Mucosa of descending colon (tissue), 3 donors: ENCODE results near the gene HK1. TPM values are rescaled to one million over a fixed set of nuclear protein-coding genes. Genes with fewer than 3 reads are reported as not detected.

Experiments
- ATAC-seq: fragments of 200-7000 bp; cut with Tn5 transposase; one replicate; pipeline ENCODE4 v1.9.1; 2020; ENCODE audit warnings: mild to moderate bottlenecking, moderate library complexity
- DNase-seq, 3 donors: peaks; one replicate each; pipeline ENCODE4 v3.0.0-alpha.2; 2020
- H3K36me3 ChIP-seq: fragments of 200-600 bp; one replicate; pipeline ENCODE4 v1.8.0; 2021; ENCODE audit warnings: low read depth, mild to moderate bottlenecking
- H3K4me1 ChIP-seq: fragments of 200-600 bp; one replicate; pipeline ENCODE4 v1.8.0; 2021; ENCODE audit warnings: low read depth, mild to moderate bottlenecking
- H3K4me3 ChIP-seq: fragments of 200-600 bp; one replicate; pipeline ENCODE4 v1.8.0; 2021; ENCODE audit warnings: mild to moderate bottlenecking
- H3K9me3 ChIP-seq: fragments of 200-600 bp; one replicate; pipeline ENCODE4 v1.8.0; 2021; ENCODE audit warnings: mild to moderate bottlenecking
- intact Hi-C, 2 donors: fragments of 100-400 bp; cut with DNase I in 1 of 2; cut with micrococcal nuclease in 1 of 2; formaldehyde crosslinking; loops; one replicate each; pipeline versions ENCODE4 v1.11.0 to v1.11.1; 2022; cut with DNase I, micrococcal nuclease
- total RNA-seq, 3 donors: library from RNA; stranded (reverse); fragmentation: NEBNext Ultra II Directional in 2 of 3; extraction: Animal tissue kit (Norgen Biotek cat#: 25700) in 2 of 3; gene quantifications; one replicate each; pipeline versions ENCODE4 v1.2.1 to v1.2.4, GENCODE V29; 2021 to 2023
- TF ChIP-seq, protein P1 (sequence below): fragments of 200-600 bp; IDR thresholded peaks from one replicate; pipeline ENCODE4 v1.8.0; 2022; ENCODE audit warnings: antibody characterized with exemption, mild to moderate bottlenecking
- donor health status: DM: no; HTN: no; CAD: no; lungs with moderate emphysema.
- donor health status: DM: no; HTN: no; CAD: no.
- donor health status: DM: no; HTN: yes; CAD: no.

Gene HK1
- total RNA-seq, 3 donors from 2014 or later = 63.9 to 102 (median 81.3) TPM

- intact Hi-C loops = no loop called here
- peak; percentile 60 for ATAC-seq
- DNase-seq = peak in 2 of 3 donors; percentile 48 to 55
Measured at GRCh38 chr10:69439813-69440506, 161.7 kb downstream of the HK1 start.

GRCh38 chr10:69443354-69443753 is 165.1 kb downstream of the HK1 start:
- TF ChIP-seq, protein P1, sequence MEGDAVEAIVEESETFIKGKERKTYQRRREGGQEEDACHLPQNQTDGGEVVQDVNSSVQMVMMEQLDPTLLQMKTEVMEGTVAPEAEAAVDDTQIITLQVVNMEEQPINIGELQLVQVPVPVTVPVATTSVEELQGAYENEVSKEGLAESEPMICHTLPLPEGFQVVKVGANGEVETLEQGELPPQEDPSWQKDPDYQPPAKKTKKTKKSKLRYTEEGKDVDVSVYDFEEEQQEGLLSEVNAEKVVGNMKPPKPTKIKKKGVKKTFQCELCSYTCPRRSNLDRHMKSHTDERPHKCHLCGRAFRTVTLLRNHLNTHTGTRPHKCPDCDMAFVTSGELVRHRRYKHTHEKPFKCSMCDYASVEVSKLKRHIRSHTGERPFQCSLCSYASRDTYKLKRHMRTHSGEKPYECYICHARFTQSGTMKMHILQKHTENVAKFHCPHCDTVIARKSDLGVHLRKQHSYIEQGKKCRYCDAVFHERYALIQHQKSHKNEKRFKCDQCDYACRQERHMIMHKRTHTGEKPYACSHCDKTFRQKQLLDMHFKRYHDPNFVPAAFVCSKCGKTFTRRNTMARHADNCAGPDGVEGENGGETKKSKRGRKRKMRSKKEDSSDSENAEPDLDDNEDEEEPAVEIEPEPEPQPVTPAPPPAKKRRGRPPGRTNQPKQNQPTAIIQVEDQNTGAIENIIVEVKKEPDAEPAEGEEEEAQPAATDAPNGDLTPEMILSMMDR = no peak
- no peaks in the 10 kb centered on the region for H3K36me3 ChIP-seq
- intact Hi-C loops = no loop called here

More at GRCh38 chr10:69439813-69440506, 161.7 kb downstream of the HK1 start:
- Histone ChIP-seq H3K9me3 (no peaks in the 10 kb centered on the region), H3K4me1 (peaks cover 22% of the 10 kb centered on the region), H3K4me3 (no peak overlapping the region), H3K36me3 (no peaks in the 10 kb centered on the region)
- TF ChIP-seq, protein P1 = no peak

GRCh38 chr10:69445041-69445440 is 166.7 kb downstream of the HK1 start:
- H3K9me3 ChIP-seq = no peaks in the 10 kb centered on the region
- intact Hi-C loops = no loop called here
- no peak overlapping the region for H3K4me3 ChIP-seq
- ATAC-seq = no peak
- no peaks in the 10 kb centered on the region for H3K36me3 ChIP-seq
- TF ChIP-seq, protein P1 = no peak
- DNase-seq = no peak
- peaks cover 29% of the 10 kb centered on the region for H3K4me1 ChIP-seq

More at GRCh38 chr10:69443354-69443753, 165.1 kb downstream of the HK1 start:
- DNase-seq (no peak), ATAC-seq (no peak)
- peaks cover 28% of the 10 kb centered on the region for H3K4me1 ChIP-seq
- no peak overlapping the region for H3K4me3 ChIP-seq
- H3K9me3 ChIP-seq = no peaks in the 10 kb centered on the region

DNA sequence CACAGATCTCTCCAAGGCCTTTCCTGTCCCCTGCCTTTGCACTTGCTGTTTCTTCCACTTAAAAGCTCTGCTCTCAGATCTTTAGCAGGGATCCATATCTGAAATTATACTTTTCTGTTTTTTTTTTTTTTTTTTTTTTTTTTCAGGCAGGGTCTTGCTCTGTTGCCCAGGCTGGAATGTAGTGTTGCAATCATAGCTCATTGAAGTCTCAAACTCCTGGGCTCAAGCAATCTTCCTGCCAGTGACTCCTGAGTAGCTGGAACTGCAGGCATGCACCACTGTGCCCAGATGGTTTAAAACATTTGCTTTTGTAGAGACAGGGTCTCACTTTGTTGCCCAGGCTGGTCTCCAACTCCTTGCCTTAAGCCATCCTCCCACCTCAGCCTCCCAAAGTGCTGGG is 167.9 kb downstream of the HK1 start:
- Histone ChIP-seq H3K9me3 (no peaks in the 10 kb centered on the region), H3K4me1 (peaks cover 36% of the 10 kb centered on the region), H3K36me3 (no peaks in the 10 kb centered on the region), H3K4me3 (no peak overlapping the region)
- ATAC-seq = no peak
- no peak for DNase-seq
- TF ChIP-seq, protein P1 = no peak
- intact Hi-C loops = no loop called here

GRCh38 chr10:69446650-69447151 is 168.4 kb downstream of the HK1 start:
- TF ChIP-seq, protein P1 = no peak
- Histone ChIP-seq H3K9me3 (no peaks in the 10 kb centered on the region), H3K4me3 (no peak overlapping the region), H3K4me1 (peaks cover 36% of the 10 kb centered on the region), H3K36me3 (no peaks in the 10 kb centered on the region)
- peak; percentile 35 for ATAC-seq
- peak in 1 of 3 donors; percentile 49 for DNase-seq
- intact Hi-C loops = no loop called here
